Liver (tissue), 3 donors: ENCODE results near the gene CCDC167.

Experiments
- CTCF ChIP-seq: fragments of 150-350 bp; IDR thresholded peaks from 2 replicates; pipeline ENCODE4 v1.5.1; 2017; ENCODE audit warnings: improper control_type of control experiment, low read depth, low read length; ENCODE audit not compliant: missing input control
- EGR1 ChIP-seq, 2 donors: IDR thresholded peaks; 2 replicates each; pipeline ENCODE4 v1.6.1; 2016 to 2018; ENCODE audit warnings: antibody characterized with exemption in 2 of 2, low read depth in 2 of 2
- FOXA1 ChIP-seq: IDR thresholded peaks from 2 replicates; pipeline ENCODE4 v1.6.1; 2016; ENCODE audit warnings: antibody characterized with exemption
- GABPA ChIP-seq, 2 donors: IDR thresholded peaks in 1 of 2; conservative IDR thresholded peaks in 1 of 2; 2 replicates each; pipeline ENCODE4 v1.6.1; 2016; ENCODE audit warnings: antibody characterized with exemption in 2 of 2, mild to moderate bottlenecking in 1 of 2, moderate library complexity in 1 of 2
- JUND ChIP-seq, 2 donors: IDR thresholded peaks; 2 replicates each; pipeline ENCODE4 v1.6.1; 2016; ENCODE audit warnings: antibody characterized with exemption in 2 of 2
- MAX ChIP-seq: IDR thresholded peaks from 2 replicates; pipeline ENCODE4 v1.6.1; 2016; ENCODE audit warnings: antibody characterized with exemption
- RAD21 ChIP-seq, 2 donors: IDR thresholded peaks; 2 replicates each; pipeline ENCODE4 v1.6.1; 2016; ENCODE audit warnings: antibody characterized with exemption in 2 of 2, mild to moderate bottlenecking in 2 of 2
- REST ChIP-seq: IDR thresholded peaks from 2 replicates; pipeline ENCODE4 v1.6.1; 2016; ENCODE audit warnings: antibody characterized with exemption, mild to moderate bottlenecking
- donor health status: healthy.
- donor health status: healthy.

- TF ChIP-seq REST (no peak), FOXA1 (no peak), CTCF (no peak), MAX (no peak), EGR1 (IDR thresholded peaks at IDR 0.05; ENCODE audit: low read depth in 2 of 2) (no peak), RAD21 (IDR thresholded peaks at IDR 0.05) (no peak), JUND (IDR thresholded peaks at IDR 0.05) (no peak), GABPA (IDR thresholded peaks at IDR 0.05 in 1 of 2, conservative IDR thresholded peaks at IDR 0.05 in 1 of 2) (no peak)
Observed at GRCh38 chr6:37482606-37483251, 17.0 kb downstream of the CCDC167 start.
